ENCODE data around the gene MRPL41. TPM values are rescaled to one million over a fixed set of nuclear protein-coding genes. Genes with fewer than 3 reads are reported as not detected.
"Not testable (repeated sequence)": the region's sequence is repeated elsewhere in the genome, so short reads cannot be mapped to it uniquely, and the experiment has no call there.

The MRPL41 gene
- total RNA-seq, 1 experiment from 2014 or later, result 66.6 TPM

DNA sequence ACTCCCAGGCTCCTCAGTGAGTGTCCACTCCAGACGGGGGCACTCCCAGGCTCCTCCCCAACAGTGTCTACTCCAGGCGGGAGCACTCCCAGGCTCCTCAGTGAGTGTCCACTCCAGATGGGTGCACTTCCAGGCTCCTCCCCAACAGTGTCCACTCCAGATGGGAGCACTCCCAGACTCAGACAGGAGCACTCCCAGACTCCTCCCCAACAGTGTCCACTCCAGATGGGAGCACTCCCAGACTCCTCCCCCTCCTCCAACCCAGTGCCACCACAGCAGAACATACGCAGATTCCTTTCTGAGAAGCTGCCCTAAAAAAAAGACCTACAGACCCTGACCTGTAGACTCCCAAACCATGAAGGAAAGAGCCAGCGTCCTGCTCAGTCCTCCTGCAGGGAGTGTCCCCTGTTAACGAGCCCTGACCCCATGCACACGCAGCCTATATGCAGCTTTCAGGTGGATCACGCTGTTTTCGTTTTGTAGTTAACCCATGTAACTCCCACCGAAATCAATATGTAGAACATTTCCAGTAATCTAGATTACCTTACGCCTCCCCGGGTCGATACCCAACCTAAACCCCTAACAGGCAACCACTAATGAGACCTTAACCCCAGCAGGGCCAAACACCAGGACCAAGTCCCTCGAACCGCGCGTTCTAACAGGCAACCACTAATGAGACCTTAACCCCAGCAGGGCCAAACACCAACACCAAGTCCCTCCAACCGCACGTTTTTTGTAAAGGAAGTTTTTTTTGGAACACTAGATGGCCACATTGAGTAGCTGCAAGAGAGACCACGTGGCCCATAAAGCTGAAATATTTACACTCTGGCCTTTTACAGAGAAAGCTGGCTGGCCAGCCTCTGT is 17.2 kb upstream of the MRPL41 start:
- BruUV-seq (replicated peaks), result no TSS peak
- ChIA-PET POLR2A (ENCODE audit: low non-redundant PET) (interaction anchor here (0.6 to 0.7 kb wide), 2 partner anchors 233 to 243 kb away, joined by 3 to 12 read pairs; no protein-coding TSS in a partner anchor), CTCF (interaction anchor here (0.5 to 0.7 kb wide), 3 partner anchors 44 to 440 kb away, joined by 3 read pairs; no protein-coding TSS in a partner anchor)
- Histone ChIP-seq H3K36me3 (ENCODE audit: insufficient read depth, low read length, poor library complexity, severe bottlenecking) (no peaks in the 10 kb centered on the region), H3K27me3 (replicated peaks; ENCODE audit: insufficient read depth, low read depth, low read length, poor library complexity) (no peaks in the 10 kb centered on the region), H3K4me1 (ENCODE audit: insufficient read depth, low read length, poor library complexity, severe bottlenecking) (no peaks in the 10 kb centered on the region), H3K27ac (ENCODE audit: low read depth, low read length, poor library complexity, severe bottlenecking) (peak overlapping the region; percentile 50), H3K9me3 (ENCODE audit: low read depth, low read length, poor library complexity, severe bottlenecking) (no peaks in the 10 kb centered on the region), H3K4me3 (ENCODE audit: low read depth, low read length, poor library complexity, severe bottlenecking) (no peak overlapping the region)
- DNase-seq (ENCODE audit: low spot score), result peak; percentile 78
- TF ChIP-seq, protein P1, sequence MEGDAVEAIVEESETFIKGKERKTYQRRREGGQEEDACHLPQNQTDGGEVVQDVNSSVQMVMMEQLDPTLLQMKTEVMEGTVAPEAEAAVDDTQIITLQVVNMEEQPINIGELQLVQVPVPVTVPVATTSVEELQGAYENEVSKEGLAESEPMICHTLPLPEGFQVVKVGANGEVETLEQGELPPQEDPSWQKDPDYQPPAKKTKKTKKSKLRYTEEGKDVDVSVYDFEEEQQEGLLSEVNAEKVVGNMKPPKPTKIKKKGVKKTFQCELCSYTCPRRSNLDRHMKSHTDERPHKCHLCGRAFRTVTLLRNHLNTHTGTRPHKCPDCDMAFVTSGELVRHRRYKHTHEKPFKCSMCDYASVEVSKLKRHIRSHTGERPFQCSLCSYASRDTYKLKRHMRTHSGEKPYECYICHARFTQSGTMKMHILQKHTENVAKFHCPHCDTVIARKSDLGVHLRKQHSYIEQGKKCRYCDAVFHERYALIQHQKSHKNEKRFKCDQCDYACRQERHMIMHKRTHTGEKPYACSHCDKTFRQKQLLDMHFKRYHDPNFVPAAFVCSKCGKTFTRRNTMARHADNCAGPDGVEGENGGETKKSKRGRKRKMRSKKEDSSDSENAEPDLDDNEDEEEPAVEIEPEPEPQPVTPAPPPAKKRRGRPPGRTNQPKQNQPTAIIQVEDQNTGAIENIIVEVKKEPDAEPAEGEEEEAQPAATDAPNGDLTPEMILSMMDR (conservative IDR thresholded peaks at IDR 0.05; ENCODE audit: low read depth, low read length), result peak; percentile 79
- no peak for TF ChIP-seq EZH2 (IDR thresholded peaks at IDR 0.05; ENCODE audit: borderline replicate concordance, low read depth, low read length, poor library complexity, severe bottlenecking)
- intact Hi-C loops (cut with micrococcal nuclease; ENCODE audit: unreplicated experiment), result no loop called here

DNA sequence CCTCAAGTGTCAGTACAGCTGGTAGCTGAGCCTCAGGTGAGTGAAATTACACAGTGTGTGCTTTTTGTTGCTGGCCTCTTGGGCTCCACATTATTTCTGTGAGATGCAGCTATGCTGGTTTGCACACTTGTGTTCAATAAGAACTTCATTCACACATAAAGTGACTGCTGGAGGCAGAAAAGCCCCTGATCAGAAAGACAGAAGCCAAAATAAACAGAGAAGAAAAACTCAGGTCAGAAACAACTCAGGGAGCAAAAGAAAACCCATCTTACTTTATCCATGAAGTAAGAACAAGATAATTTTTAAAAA is 16.6 kb upstream of the MRPL41 start:
- CTCF ChIA-PET, result interaction anchor here (0.5 to 0.7 kb wide), 3 partner anchors 14 to 440 kb away, joined by 3 to 5 read pairs (median 3); no protein-coding TSS in a partner anchor
- no peak overlapping the region for H3K4me3 ChIP-seq (ENCODE audit: low read depth, low read length, poor library complexity, severe bottlenecking)
- H3K4me1 ChIP-seq (ENCODE audit: insufficient read depth, low read length, poor library complexity, severe bottlenecking), result peaks cover 2% of the 10 kb centered on the region
- peak overlapping the region; percentile 50 for H3K27ac ChIP-seq (ENCODE audit: low read depth, low read length, poor library complexity, severe bottlenecking)
- TF ChIP-seq, protein P1 (conservative IDR thresholded peaks at IDR 0.05; ENCODE audit: low read depth, low read length), result no peak
- TF ChIP-seq EZH2 (IDR thresholded peaks at IDR 0.05; ENCODE audit: borderline replicate concordance, low read depth, low read length, poor library complexity, severe bottlenecking), result no peak
- POLR2A ChIA-PET (ENCODE audit: low non-redundant PET), result interaction anchor here (0.6 to 0.7 kb wide), 2 partner anchors 234 to 244 kb away, joined by 3 to 12 read pairs; no protein-coding TSS in a partner anchor
- DNase-seq (ENCODE audit: low spot score), result no peak
- H3K36me3 ChIP-seq (ENCODE audit: insufficient read depth, low read length, poor library complexity, severe bottlenecking), result no peaks in the 10 kb centered on the region
- intact Hi-C loops (cut with micrococcal nuclease; ENCODE audit: unreplicated experiment), result no loop called here
- H3K27me3 ChIP-seq (replicated peaks; ENCODE audit: insufficient read depth, low read depth, low read length, poor library complexity), result no peaks in the 10 kb centered on the region
- no peaks in the 10 kb centered on the region for H3K9me3 ChIP-seq (ENCODE audit: low read depth, low read length, poor library complexity, severe bottlenecking)
- BruUV-seq (replicated peaks), result no TSS peak

DNA sequence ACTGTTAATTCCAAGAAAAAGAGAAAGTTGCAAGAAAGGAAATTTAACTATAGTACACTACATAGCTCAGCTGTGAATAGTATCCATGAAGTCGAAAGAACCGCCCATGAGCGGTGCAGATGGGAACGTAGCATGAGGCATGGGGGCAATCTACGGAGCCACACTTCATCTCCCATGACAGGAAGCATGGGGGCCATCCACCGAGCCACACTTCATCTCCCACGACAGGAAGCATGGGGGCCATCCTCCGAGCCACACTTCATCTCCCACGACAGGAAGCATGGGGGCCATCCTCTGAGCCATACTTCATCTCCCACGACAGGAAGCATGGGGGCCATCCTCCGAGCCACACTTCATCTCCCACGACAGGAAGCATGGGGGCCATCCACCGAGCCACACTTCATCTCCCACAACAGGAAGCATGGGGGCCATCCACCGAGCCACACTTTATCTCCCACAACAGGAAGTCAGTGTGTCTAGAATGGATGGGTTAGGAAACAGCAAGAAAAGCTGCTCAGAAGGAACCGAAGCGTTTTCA is 15.0 kb upstream of the MRPL41 start:
- intact Hi-C loops (cut with micrococcal nuclease; ENCODE audit: unreplicated experiment); H3K9me3 ChIP-seq (ENCODE audit: low read depth, low read length, poor library complexity, severe bottlenecking); BruUV-seq (replicated peaks); H3K4me3 ChIP-seq (ENCODE audit: low read depth, low read length, poor library complexity, severe bottlenecking); H3K36me3 ChIP-seq (ENCODE audit: insufficient read depth, low read length, poor library complexity, severe bottlenecking); CTCF ChIA-PET; DNase-seq (ENCODE audit: low spot score); POLR2A ChIA-PET (ENCODE audit: low non-redundant PET); H3K4me1 ChIP-seq (ENCODE audit: insufficient read depth, low read length, poor library complexity, severe bottlenecking); H3K27me3 ChIP-seq (replicated peaks; ENCODE audit: insufficient read depth, low read depth, low read length, poor library complexity); H3K27ac ChIP-seq (ENCODE audit: low read depth, low read length, poor library complexity, severe bottlenecking): not testable (repeated sequence)

Data from A673 (cell line).